GM23338 (cell line): Measurements from ENCODE around the gene ARMH1. TPM values are rescaled to one million over a fixed set of nuclear protein-coding genes. Genes with fewer than 3 reads are reported as not detected.

Experiments used
- CREB1 ChIP-seq: fragments of 250-450 bp; sonication (Bioruptor Pico); IDR thresholded peaks from 2 replicates; pipeline ENCODE4 v1.5.0; 2020; ENCODE audit warnings: low read depth, mild to moderate bottlenecking, moderate library complexity
- ETS1 ChIP-seq: IDR thresholded peaks from 2 replicates; pipeline ENCODE4 v1.6.1; 2016; ENCODE audit warnings: antibody characterized with exemption
- POLR2AphosphoS5 ChIP-seq: IDR thresholded peaks from 2 replicates; pipeline ENCODE4 v1.6.1; 2016; ENCODE audit warnings: antibody characterized with exemption, low read depth
- REST ChIP-seq: IDR thresholded peaks from one replicate; pipeline ENCODE4 v1.6.1; 2018; ENCODE audit warnings: antibody characterized with exemption; ENCODE audit not compliant: unreplicated experiment
- STAT1 ChIP-seq: IDR thresholded peaks from one replicate; pipeline ENCODE4 v1.6.1; 2016; ENCODE audit warnings: antibody characterized with exemption; ENCODE audit not compliant: unreplicated experiment
- ZNF114 ChIP-seq: fragments of 250-450 bp; sonication (Bioruptor Pico); IDR thresholded peaks from 2 replicates; pipeline ENCODE4 v1.5.0; 2020; ENCODE audit warnings: mild to moderate bottlenecking, moderate library complexity
- ZNF331 ChIP-seq: fragments of 250-450 bp; sonication (Bioruptor Pico); IDR thresholded peaks from 2 replicates; pipeline ENCODE4 v1.5.0; 2020; ENCODE audit warnings: low read depth, mild to moderate bottlenecking, moderate library complexity
- ZNF462 ChIP-seq: fragments of 250-450 bp; sonication (Bioruptor Pico); IDR thresholded peaks from 2 replicates; pipeline ENCODE4 v1.5.0; 2020; ENCODE audit warnings: mild to moderate bottlenecking, moderate library complexity
- polyA plus RNA-seq: library from polyadenylated mRNA; unstranded; fragments of >200 nt; fragmentation: Nextera tagmentation; extraction: Ambion mirVana; gene quantifications from 2 replicates; pipeline ENCODE4 v1.2.1, GENCODE V29; 2016
- total RNA-seq: library from RNA; depleted of rRNA; stranded (reverse); fragments of >200 nt; shearing (Covaris generic); gene quantifications from 2 replicates; pipeline ENCODE4 v1.2.3, GENCODE V29; 2014

Gene ARMH1
- total and polyA plus RNA-seq, 2 experiments from 2014 or later = 0.31 TPM; not detected in 1

GRCh38 chr1:44653107-44653964 lies 21.2 kb upstream of the ARMH1 start (continued):
- no peak for TF ChIP-seq ZNF462 (CRISPR knock-in tag)
- TF ChIP-seq STAT1 = no peak
- TF ChIP-seq ZNF114 = no peak
- TF ChIP-seq CREB1 = no peak
- TF ChIP-seq ETS1 = no peak
- TF ChIP-seq ZNF331 (CRISPR knock-in tag) = no peak
- no peak for TF ChIP-seq REST
- no peak for TF ChIP-seq POLR2AphosphoS5
